KBM-7 (cell line): ENCODE data around the gene SMTNL2.

Experiments used
- DNase-seq: peaks from one replicate; pipeline ENCODE4 v3.0.0-alpha.2; 2015
- in situ Hi-C: fragments of 300-500 bp; cut with MboI; formaldehyde crosslinking; loops from 2 replicates; pipeline ENCODE4 v1.14.3; 2020; ENCODE audit warnings: low sequenced_read_pairs, low pct_unique_long_range_greater_than_20kb, mixed read lengths

The SMTNL2 gene

DNA sequence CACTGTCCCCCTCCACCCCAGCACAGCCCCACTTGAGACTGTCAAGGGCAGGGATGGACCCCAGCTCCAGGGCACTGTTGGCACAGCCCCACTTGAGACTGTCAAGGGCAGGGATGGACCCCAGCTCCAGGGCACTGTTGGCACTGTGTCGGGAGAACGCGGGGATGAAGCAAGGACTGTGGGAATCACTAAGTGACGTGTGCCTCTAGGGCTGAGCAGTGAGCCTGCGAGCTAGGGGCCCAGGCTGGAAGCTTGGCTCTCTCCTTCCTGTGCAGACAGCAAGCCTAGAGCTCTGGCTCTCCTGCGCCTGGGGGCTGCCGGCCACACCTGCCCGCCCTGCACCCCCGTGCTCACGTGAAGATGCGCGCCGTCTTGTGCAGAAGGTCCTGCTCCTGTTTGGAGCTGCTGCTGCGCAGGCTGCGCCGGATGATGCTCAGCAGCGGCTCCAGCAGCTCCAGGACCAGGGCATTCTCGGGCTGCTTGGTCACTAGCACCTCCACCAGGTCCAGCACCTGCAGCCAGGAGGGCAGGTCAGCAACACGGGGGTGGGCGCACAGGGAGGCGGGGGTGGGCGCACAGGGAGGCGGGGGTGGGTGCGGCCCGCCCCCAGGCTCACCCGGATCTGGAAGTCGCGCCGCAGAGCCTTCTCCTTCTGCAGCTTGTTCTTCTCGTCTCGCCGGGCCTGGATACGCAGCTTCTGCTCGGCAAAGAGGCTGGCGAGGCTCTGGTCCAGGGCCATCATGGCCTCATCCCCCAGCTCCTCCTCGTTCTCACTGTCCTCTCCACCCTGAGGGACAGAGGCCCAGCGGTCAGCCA, 40.0 kb upstream of the SMTNL2 start:
- in situ Hi-C loops = no loop called here
- no peak for DNase-seq

DNA sequence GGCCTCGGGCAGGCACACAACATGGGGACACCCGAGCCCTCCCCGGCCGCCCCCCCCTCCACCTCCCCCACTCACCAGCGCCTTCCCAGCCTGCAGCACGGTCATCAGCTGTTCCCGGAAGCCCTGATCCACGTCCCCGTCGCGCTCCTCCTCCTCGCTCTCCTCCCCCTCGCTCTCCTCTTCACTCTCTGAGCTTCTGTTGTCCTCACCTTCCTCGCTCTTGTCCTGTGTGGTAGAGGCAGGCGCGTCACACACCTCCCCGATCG, 39.4 kb upstream of the SMTNL2 start:
- in situ Hi-C loops = no loop called here
- no peak for DNase-seq

DNA sequence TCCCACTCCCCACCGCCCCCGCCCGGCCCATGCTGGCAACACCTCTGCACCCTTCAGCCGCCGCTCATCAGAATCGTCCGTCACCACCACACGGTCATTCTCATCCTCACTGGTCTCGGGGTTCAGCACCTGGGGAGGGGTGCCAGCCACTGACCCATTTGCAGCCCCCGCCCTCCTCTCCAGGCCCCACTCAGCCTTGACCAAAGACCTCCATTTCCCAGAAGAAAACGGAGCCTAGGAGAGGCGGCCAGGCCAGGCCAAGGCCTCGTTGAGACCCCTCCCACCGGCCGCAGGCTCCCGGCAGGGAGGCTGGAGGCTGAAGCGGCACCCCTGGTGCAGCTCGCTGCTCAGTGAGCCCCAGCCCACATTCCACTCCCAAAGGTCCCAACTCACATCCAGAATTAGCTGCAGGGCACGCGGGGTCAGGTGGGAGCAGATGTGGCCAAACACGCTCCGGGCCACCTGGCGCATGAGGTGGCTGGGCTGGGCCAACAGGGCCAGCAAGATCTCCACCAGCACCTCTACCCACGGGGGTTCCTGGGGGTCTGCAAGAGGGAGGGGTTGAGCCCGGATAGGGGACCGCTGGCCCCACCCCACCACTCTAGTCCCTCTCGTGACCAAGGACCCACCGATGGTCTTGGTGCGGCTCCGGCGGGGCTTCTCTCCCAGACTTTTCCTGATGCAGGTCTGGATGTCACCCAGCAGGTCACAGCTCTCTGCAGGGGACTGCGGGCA, 38.9 kb upstream of the SMTNL2 start:
- no peak for DNase-seq
- in situ Hi-C loops = no loop called here

DNA sequence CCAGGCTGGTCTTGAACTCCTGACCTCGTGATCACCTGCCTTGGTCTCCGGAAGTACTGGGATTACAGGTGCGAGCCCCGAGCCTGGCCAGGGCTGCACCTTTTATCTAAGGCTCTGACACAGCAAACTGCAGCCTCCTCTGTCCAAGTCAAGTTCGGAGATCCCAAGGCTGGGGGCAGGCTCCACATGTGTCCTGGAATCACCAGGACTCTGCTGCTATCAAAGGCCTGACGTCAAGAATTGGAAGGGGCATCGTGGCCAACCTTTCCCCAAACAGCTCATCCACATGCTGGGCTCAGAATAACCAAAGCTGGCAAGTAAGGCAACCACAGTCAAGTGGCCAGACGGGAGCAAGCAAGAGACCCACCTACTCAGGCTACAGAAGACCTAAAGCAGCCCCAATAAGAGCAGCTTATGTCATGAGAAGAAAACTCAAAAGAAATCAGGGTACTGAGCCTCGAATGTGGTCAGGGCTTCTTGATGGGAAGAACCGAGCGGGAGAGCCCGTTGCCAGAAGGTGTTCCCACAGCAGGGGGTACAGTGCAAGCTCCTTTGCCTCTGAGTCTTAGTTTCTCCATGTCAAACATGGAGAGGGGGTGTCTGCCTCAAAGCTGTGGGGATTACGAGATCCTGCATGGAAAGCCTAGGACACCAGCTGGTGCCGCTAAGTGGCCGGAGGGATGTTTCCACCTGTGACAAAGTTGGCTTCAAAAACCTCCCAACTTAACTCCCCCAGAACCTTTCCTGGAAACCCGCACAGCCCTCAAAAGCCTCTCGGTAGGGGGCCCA, 37.0 kb upstream of the SMTNL2 start:
- no peak for DNase-seq
- in situ Hi-C loops = no loop called here

DNA sequence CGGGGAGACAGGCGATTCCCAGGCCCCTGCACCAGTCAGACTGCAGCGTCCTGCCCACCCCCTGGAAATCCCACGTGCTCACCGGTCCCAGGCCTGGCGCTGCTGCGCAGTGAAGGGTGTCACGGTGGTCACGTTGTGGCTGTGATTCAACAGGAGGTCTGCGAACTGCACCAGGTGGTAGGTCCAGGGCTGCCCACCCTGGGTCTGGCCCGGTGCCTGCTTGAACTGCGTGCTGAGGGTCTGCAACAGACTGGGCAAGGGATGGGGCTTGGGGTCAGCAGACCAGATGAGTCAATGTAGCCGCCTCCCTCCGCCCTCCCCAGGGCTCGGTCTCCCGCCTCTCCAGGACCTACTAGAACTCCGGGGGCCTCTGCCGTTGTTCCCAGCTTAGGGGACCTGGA, 36.3 kb upstream of the SMTNL2 start:
- in situ Hi-C loops = no loop called here
- DNase-seq = no peak

DNA sequence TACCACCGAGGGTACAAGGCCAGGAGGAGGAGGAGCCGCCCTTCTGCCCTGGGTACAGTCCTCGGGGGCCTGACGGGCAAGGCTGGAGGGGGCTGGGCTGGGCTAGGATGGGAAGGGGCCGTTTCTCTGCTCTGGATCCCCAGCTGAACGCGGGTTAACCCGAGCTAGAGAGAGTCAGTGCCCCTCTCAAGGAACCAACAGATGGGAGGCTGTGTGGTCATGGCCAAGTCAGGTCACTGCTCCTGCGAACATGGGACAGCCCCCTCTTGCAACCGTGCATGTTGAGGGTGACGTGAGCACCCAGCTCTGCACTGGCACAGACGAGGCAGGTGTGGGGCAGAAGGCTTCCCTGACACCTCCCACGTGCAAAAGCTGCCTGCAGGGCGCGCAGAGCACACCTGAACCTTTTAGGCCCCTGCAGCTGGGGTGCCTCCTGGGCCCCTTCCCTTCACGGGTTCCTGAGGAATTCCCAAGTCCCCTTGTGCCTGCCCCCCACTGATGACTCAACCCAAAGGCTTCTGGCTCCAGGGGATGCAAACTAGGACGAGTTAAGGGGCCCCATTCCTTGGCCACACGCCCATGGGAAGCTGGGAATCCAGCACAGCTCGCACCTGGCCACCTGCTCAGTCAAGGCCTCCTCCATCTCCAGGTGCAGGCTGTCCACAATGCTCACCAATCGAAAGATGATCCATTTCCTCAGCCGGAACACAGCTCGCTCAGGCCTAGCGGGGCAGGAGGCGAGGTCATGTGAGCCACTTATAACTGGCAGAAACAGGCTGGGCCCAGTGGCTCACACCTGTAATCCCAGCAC, 35.4 kb upstream of the SMTNL2 start:
- DNase-seq = no peak
- in situ Hi-C loops = no loop called here

DNA sequence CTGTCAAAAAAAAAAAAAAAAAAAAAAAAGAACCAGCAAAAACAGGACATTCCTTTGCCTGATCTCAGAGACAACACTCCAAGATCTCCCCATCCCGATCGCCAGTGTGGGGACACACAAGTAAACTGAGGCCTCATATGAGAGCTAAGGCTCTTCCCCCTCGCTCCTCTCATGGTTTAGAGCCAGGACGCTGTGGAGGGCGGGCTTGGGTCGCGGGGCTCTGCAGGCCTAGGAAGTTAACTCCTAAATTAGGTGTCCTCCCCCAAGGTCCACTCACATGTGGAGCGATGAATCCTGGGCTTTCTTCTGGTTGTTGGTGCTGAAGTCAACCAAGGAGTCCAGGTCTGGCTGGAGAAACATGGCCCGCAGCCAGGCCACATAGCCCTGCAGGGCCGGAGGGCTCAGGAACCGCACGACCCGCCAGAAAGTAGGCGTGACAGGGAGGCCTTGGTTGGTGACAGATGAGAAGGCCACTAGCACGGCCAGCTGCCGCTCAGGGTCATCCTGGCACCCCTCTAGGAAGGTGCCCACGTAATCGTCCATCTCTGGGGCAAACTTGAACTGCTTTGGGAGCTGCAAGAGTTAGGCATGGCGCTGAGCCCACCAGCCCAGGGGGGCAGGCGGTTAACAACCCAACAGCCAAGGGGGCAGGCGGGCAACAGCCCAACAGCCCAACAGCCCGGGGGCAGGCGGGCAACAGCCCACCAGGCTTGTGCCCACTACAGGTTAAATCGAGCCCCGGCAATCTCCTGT, 34.4 kb upstream of the SMTNL2 start:
- DNase-seq = no peak
- in situ Hi-C loops = no loop called here

DNA sequence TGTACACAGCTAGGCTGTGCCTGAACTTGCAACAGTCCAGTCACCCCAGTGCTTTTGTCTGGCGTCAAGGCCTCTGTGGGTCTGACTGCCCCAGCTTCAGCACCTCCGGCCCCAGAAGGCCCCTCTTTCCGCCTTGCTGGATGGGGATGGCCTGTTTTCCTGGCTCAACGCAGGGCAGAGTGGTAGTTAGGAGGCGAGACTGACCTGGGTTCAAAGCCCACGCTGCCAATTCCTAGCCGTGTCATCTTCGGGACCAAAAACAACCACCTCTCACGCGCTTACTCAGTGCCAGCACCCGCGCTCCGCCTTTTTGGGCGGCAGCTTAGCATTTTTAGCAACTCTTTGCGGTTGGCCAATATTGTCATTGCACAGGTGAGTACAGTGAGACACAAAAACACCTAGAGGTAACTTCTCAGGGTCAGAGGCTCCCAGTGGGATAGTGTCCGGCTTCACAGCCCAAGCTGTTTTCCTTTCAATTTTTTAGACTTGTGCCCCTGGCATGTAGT, 33.7 kb upstream of the SMTNL2 start:
- no peak for DNase-seq
- in situ Hi-C loops = no loop called here

DNA sequence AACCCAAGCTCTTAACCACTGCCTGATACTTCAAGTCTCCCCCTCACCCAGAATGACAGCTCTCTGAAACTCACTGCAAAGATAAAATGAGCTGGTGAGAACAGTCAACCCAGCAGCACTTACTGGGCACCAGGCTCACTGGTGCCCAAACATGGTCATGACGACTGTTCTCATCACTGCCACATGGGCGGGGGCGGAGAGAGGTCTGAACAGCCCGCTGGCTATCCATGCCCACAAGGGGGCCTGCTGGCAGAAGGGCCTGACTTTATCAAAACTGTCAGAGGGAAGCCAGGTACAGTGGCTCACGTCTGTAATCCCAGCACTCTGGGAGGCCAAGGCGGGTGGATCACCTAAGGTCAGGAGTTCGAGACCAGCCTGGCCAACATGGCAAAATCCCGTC, 33.2 kb upstream of the SMTNL2 start:
- DNase-seq = no peak
- in situ Hi-C loops = no loop called here

DNA sequence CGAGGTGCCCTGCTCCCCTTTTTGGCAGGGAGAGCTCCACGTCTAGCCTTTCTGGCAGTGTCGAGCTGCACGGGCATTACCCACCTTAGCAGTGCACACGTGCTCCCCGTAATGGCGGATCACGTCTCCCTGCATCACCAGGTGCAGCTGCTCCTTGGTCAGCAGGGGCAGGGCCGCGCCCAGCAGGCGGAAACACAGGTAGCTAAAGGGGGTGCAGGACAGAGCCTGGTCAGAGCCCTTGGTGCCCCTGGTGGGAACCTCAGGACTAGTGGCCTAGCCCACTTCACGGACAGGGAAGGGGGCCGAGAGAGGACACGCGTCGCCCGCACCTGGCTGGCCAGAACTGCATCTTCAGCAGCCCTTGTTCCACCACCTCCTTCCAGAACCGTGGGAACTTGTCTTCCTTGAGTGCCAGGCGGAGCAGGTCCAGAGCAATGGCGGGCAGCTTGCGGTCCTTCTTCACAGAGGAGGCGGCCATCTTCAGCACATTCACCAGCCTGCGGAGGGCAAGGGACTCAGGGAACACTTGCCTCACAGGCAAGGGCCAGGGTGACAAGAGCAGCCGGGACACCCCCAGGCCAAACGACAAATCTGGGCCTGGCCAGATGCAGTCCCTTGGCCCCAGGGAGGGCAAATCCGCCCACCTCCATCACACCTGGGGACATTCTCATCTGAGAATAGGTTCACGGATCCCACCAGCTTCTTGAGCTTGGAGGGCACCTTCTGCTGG, 32.4 kb upstream of the SMTNL2 start:
- DNase-seq = no peak
- in situ Hi-C loops = no loop called here

DNA sequence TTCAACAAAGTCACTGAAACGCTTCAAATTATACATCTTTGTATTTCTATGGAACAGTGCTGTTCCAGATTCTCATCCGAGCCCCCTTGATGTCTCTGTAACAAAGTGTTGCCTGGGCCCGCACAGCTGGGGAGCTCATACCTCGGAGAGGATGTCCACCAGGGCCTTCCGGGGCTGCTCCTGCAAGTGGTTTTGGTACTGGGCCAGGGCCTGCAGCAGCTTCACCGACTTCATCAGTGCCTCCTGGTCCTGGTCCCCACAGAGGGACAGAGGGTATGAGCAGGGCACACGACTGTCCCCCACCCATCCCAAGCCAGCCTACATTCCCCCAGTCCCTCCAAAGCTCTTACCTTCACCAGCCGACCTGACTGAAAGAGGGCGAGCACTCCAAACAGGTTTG, 30.7 kb upstream of the SMTNL2 start:
- in situ Hi-C loops = no loop called here
- DNase-seq = no peak

DNA sequence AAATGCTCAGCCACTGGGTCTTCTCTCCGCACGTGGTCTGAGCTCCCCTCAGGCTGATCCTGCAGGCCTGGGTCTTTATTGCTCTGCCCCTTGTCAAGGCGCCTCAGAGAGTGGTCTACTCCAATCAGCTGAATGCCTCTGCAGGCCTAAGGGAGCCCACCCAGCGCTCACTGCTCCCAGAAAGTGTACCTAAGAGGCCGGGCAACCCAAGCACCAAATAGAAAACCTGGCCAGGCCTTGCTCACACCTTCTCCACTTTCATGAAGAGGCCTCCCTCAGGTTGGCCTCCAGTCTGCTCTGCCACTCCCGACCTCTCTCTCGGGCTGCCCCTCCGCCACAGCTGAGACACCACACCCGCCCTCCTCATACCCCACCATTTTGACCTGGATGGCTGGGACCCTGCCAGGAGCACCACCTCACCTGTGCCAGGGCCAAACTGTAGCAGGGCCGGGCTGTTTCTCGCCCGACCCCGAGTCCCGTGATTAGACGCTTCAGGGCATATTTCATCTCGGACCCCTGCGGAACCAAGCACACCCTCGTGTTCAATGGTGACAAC, 29.8 kb upstream of the SMTNL2 start:
- in situ Hi-C loops = no loop called here

DNA sequence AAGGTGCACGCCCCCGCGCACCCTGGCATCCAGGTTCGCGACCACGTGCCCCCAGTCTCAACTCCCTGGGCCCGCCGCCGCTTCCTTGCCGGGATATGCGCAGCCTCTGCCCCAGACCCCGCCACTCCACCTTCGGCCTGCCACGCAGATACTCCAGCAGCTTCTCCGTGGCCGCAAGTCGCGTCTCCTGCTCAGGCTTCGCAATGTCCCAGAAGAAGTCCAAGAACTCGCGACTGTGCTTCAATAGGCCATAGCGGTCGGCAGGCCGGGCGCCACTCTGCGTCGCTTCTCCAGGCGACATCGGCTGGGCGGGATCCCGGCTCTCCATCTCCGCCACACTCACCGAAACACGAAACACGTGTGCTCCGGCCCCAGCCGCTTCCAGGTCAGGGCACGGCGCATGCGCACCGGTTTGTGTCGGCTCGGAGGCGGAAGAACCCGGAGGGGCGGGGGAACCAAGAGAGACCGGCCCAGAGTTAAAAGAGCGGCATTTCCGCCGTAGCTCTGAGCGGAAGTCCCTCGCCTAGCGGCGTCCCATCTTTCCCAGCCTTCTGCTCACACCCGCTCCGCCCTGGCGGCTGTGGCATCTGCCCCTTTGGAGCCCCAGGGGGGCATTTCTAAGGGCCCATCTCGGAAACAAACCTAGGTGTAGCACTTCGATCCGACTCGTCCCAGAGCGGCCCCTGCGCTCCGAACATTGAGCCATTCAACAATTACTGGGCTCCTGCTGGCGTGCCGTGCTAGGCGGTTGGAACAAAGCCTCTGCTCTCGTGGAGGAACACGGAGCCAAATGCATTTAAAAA, 29.1 kb upstream of the SMTNL2 start, which contains the start of gene MYBBP1A:
Gene MYBBP1A (minus strand): TSS at position 388 of the 803 bp plus-strand sequence. CDS start 60 bp downstream, at position 328.
- in situ Hi-C loops = no loop called here
- peak; percentile 96 for DNase-seq

More for the DNA sequence above, 29.8 kb upstream of the SMTNL2 start:
- no peak for DNase-seq

DNA sequence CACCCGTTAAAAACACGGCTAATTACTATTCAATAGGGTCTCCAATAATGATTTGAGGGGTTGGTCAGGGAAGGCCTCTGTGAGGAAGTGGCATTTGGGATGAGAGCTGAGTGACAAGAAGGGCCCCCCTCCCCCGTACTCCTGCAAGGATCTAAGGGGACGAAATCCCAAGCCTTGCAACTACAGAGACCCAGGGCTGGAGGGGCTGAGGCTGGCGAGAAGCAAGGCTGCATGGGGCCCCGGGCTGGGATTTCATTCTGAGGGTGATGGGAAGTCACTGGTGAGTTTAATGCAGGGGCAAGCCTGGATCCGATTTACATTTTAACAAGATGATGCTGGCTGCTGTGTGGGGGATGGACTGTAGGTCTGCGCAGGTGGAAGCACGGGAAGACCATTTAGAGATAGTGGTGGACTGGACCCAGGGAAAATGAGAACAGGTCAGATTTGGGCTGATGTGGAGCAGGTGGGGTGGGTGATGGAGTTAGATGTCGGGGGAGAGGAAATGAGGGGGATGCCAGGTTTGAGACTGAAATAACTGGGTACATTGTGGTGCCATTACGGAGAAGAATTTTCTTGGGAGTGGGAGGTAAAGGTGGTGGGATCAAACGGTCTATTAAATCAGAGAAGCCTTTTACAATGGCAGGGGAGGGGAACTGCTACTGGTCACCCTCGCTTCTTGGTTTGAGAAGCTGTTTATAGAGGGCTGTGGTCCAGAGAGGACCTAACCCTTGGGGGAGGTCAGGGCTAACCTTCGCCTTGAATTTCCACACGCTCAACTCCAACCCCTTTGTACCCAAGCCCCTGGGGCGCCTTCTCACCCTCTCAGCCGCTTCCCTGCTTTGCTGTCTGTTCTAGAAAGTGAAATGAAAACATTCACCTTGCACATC, 28.2 kb upstream of the SMTNL2 start:
- DNase-seq = no peak
- in situ Hi-C loops = no loop called here

DNA sequence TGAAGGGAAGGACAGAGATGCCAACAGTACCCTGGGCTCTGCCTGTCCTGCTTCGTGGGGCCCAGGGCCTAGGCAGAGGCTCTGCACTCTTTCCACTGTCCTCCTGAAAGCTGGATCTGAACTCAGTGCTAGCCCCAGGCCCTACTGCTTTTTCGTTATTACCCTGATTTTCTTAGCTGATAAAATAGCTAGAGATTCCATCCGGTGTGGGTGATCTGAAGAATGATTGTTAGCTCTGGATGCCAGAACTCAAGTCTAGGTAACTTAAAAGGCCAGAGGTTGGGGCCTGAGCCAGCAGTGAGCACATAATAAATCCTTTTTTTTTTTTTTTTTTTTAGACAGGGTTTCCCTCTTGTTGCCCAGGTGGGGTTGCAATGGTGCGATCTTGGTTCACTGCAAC, 27.3 kb upstream of the SMTNL2 start:
- no peak for DNase-seq
- in situ Hi-C loops = no loop called here
